Activated CD8-positive, alpha-beta T cell treated with anti-CD3 and anti-CD28 coated beads for 36 hours (primary cell): ENCODE data around the gene EPHA3. TPM values are rescaled to one million over a fixed set of nuclear protein-coding genes. Genes with fewer than 3 reads are reported as not detected.

ENCODE experiments used
- ATAC-seq: fragments of 200-7000 bp; cut with Tn5 transposase; one replicate; pipeline ENCODE4 v1.10.0; 2021; ENCODE audit warnings: mild to moderate bottlenecking, moderate library complexity
- CTCF ChIA-PET: fragments of 350-600 bp; sonication (Branson Sonifier 250); formaldehyde crosslinking; loops from one replicate; lab custom pipeline; 2021; ENCODE audit warnings: antibody characterized with exemption; lab: Charles Lee
- POLR2A ChIA-PET: fragments of 350-600 bp; sonication (Branson Sonifier 250); formaldehyde crosslinking; loops from one replicate; lab custom pipeline; 2021; ENCODE audit warnings: antibody characterized with exemption; lab: Charles Lee
- DNase-seq: peaks from one replicate; pipeline ENCODE4 v3.0.0-alpha.2; 2020
- H3K27ac Mint-ChIP-seq: one replicate; pipeline ENCODE4 v1.8.0; 2021; ENCODE audit warnings: mild to moderate bottlenecking, mixed read lengths
- H3K27me3 Mint-ChIP-seq: one replicate; pipeline ENCODE4 v1.8.0; 2021; ENCODE audit warnings: mixed read lengths
- H3K36me3 Mint-ChIP-seq: one replicate; pipeline ENCODE4 v1.8.0; 2021; ENCODE audit warnings: low read depth, mixed read lengths
- H3K4me1 Mint-ChIP-seq: one replicate; pipeline ENCODE4 v1.8.0; 2021; ENCODE audit warnings: low read depth, mixed read lengths
- H3K4me3 Mint-ChIP-seq: one replicate; pipeline ENCODE4 v1.8.0; 2021; ENCODE audit warnings: mild to moderate bottlenecking, moderate library complexity, mixed read lengths
- H3K9me3 Mint-ChIP-seq: one replicate; pipeline ENCODE4 v1.8.0; 2021; ENCODE audit warnings: mixed read lengths
- intact Hi-C: fragments of 100-400 bp; cut with micrococcal nuclease; formaldehyde crosslinking; loops from one replicate; pipeline ENCODE4 v1.10.0; 2022
- total RNA-seq, 2 experiments: library from RNA; stranded (reverse); gene quantifications; one replicate each; pipeline ENCODE4 v1.2.3, GENCODE V29; 2021
- TF ChIP-seq, protein P1 (sequence below): fragments of 200-600 bp; IDR thresholded peaks from one replicate; pipeline ENCODE4 v1.8.0; 2022; ENCODE audit warnings: antibody characterized with exemption, mild to moderate bottlenecking

Gene EPHA3
- total RNA-seq, 2 experiments from 2014 or later = not detected

DNA sequence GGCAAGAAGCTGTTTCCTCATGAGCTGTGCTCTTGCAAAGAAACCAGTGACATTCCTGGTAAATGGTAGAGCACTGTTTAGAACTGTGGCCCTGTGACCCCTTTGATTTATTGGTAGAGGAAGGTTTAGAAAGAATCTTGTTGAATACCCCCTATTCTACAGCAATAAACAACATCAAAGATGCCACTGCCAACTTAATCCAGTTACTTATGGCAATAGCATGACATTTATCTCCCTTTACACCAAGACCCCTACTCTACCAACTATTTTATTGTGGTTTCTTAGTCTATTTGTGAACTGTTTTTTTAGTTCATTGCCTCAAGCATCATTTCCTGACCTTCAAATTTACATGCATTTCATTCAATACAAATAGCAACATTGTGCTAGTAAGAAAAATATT lies 288.6 kb downstream of the EPHA3 start:
- Mint-ChIP-seq H3K4me3 (no peak overlapping the region), H3K9me3 (peaks cover 2% of the 10 kb centered on the region), H3K4me1 (no peaks in the 10 kb centered on the region), H3K36me3 (no peaks in the 10 kb centered on the region), H3K27me3 (no peaks in the 10 kb centered on the region), H3K27ac (no peak overlapping the region)
- DNase-seq (no peak), ATAC-seq (no peak)
- CTCF ChIA-PET = no interaction called here
- intact Hi-C loops = no loop called here
- TF ChIP-seq, protein P1, sequence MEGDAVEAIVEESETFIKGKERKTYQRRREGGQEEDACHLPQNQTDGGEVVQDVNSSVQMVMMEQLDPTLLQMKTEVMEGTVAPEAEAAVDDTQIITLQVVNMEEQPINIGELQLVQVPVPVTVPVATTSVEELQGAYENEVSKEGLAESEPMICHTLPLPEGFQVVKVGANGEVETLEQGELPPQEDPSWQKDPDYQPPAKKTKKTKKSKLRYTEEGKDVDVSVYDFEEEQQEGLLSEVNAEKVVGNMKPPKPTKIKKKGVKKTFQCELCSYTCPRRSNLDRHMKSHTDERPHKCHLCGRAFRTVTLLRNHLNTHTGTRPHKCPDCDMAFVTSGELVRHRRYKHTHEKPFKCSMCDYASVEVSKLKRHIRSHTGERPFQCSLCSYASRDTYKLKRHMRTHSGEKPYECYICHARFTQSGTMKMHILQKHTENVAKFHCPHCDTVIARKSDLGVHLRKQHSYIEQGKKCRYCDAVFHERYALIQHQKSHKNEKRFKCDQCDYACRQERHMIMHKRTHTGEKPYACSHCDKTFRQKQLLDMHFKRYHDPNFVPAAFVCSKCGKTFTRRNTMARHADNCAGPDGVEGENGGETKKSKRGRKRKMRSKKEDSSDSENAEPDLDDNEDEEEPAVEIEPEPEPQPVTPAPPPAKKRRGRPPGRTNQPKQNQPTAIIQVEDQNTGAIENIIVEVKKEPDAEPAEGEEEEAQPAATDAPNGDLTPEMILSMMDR = no peak
- POLR2A ChIA-PET = no interaction called here

DNA sequence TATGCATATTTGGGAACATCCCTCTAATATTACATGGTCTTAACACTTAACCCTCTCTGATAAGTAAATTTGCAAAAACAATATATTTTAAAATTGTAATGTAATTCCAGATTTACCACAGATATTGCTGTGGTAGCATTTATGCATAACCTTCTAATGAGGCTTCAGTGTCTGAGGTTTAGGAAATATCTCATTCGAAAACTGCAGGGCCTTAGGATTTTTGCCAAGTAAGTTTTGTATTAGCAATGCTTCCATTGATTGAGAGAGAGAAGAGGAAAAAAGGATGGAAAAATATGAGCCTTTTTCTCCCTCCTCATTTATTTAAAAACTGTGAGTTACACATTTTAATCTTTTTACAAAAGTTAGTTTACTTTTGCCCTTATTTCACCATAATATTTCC lies 294.6 kb downstream of the EPHA3 start:
- H3K27me3 Mint-ChIP-seq = no peaks in the 10 kb centered on the region
- ChIA-PET POLR2A (no interaction called here), CTCF (no interaction called here)
- H3K9me3 Mint-ChIP-seq = peaks cover 2% of the 10 kb centered on the region
- no peak for ATAC-seq
- H3K4me1 Mint-ChIP-seq = no peaks in the 10 kb centered on the region
- no peak for DNase-seq
- no peak overlapping the region for H3K4me3 Mint-ChIP-seq
- no peak overlapping the region for H3K27ac Mint-ChIP-seq
- TF ChIP-seq, protein P1 = no peak
- intact Hi-C loops = no loop called here
- no peaks in the 10 kb centered on the region for H3K36me3 Mint-ChIP-seq

DNA sequence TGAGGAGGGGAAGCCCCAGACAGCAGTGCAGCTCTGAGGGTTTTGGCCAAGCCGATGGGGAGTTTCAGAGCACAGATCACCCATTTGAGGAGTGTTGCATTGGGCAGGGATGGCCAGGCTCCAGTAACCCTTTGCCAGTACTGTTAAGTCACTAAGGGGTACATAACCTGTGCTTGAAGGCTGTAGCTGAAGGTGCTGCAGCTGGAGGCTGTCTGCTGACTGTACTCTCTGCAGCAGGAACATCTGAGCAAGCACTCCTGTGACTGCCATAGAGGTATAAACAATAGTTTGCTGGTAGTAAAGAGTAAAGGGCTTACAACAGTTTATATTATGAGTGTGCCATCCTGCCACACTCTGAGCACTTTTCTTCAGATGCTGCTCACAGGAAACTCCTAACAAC lies 297.8 kb downstream of the EPHA3 start:
- ChIA-PET POLR2A (no interaction called here), CTCF (no interaction called here)
- TF ChIP-seq, protein P1 = no peak
- Mint-ChIP-seq H3K4me3 (no peak overlapping the region), H3K36me3 (no peaks in the 10 kb centered on the region), H3K9me3 (peaks cover 7% of the 10 kb centered on the region), H3K27me3 (no peaks in the 10 kb centered on the region), H3K27ac (no peak overlapping the region), H3K4me1 (no peaks in the 10 kb centered on the region)
- ATAC-seq (no peak), DNase-seq (no peak)
- intact Hi-C loops = no loop called here

DNA sequence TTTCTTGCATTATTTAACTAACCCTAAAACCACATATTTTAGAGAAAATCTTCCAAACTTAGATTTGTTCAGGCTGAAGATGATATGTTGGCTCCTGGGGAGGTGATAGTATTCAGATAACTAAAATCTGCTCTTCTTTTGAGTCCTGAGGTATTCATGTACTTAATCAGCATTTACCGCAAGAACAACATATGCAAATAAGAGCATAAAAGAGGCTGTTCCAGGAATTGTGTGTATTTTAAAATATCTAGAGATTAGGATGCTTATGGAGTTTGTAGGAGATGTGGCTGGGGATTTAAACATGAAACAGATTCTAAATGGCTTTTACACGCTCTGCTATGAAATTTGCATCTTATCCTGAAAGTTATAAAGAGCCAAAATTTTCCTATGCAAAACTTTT lies 298.2 kb downstream of the EPHA3 start:
- TF ChIP-seq, protein P1 = no peak
- Mint-ChIP-seq H3K27ac (no peak overlapping the region), H3K36me3 (no peaks in the 10 kb centered on the region), H3K4me1 (no peaks in the 10 kb centered on the region), H3K4me3 (no peak overlapping the region), H3K9me3 (peaks cover 7% of the 10 kb centered on the region), H3K27me3 (no peaks in the 10 kb centered on the region)
- ChIA-PET CTCF (no interaction called here), POLR2A (no interaction called here)
- DNase-seq = no peak
- no peak for ATAC-seq
- intact Hi-C loops = no loop called here

DNA sequence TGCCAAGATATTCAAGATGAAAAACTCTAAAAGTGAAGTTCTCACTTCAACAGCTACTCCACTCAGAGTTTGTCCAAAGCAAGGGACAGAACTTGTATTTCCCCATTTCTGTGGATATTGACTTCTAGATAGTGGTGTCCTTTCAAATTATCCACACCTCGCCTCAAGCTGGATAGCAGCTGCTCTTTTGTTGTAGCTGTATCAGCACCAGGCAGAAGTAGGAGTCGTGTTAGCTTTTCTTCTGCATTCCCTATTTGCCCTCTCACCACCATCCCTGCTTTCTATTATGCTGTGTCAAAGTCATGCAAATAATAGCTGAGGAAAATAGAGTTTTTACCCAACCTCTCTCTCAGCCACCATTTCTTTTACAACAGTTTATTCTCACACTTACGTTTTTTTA lies 303.8 kb downstream of the EPHA3 start:
- Mint-ChIP-seq H3K27ac (no peak overlapping the region), H3K9me3 (peaks cover 5% of the 10 kb centered on the region), H3K4me1 (no peaks in the 10 kb centered on the region), H3K27me3 (no peaks in the 10 kb centered on the region), H3K4me3 (no peak overlapping the region), H3K36me3 (no peaks in the 10 kb centered on the region)
- DNase-seq = no peak
- ChIA-PET POLR2A (no interaction called here), CTCF (no interaction called here)
- TF ChIP-seq, protein P1 = no peak
- intact Hi-C loops = no loop called here
- no peak for ATAC-seq
